ENCODE results near the gene KIAA0319L.

GRCh38 chr1:35573198-35574124 is 16.3 kb upstream of the KIAA0319L start, which contains the start of gene TFAP2E:
- no peak for TF ChIP-seq CTCF (conservative IDR thresholded peaks at IDR 0.05)
- no peak for TF ChIP-seq ZFX (IDR thresholded peaks at IDR 0.05)
